Dendritic cell treated with granulocyte-macrophage colony-stimulating factor and Interleukin-4, amounts not matched to agents 40 ng/mL and 50 ng/mL, for 4 days (primary cell): ENCODE measurements around the gene LRWD1.
"Not testable (repeated sequence)": the region's sequence is repeated elsewhere in the genome, so short reads cannot be mapped to it uniquely, and the experiment has no call there.

Experiments
- H3K27ac Mint-ChIP-seq: one replicate; pipeline ENCODE4 v1.8.0; 2022; ENCODE audit warnings: mild to moderate bottlenecking, mixed read lengths
- H3K27me3 Mint-ChIP-seq: one replicate; pipeline ENCODE4 v1.8.0; 2022; ENCODE audit warnings: mild to moderate bottlenecking, mixed read lengths
- H3K36me3 Mint-ChIP-seq: one replicate; pipeline ENCODE4 v1.8.0; 2022; ENCODE audit warnings: low read depth, mixed read lengths
- H3K4me1 Mint-ChIP-seq: one replicate; pipeline ENCODE4 v1.8.0; 2022; ENCODE audit warnings: low read depth, mixed read lengths
- H3K4me3 Mint-ChIP-seq: one replicate; pipeline ENCODE4 v1.8.0; 2022; ENCODE audit warnings: mild to moderate bottlenecking, moderate library complexity, mixed read lengths
- H3K9me3 Mint-ChIP-seq: one replicate; pipeline ENCODE4 v1.8.0; 2022; ENCODE audit warnings: mixed read lengths
- intact Hi-C: fragments of 100-400 bp; cut with micrococcal nuclease; formaldehyde crosslinking; loops from one replicate; pipeline ENCODE4 v1.15.0; 2022

LRWD1 gene

GRCh38 chr7:102451371-102452054 lies 13.3 kb upstream of the LRWD1 start:
- Mint-ChIP-seq H3K27ac (no peak overlapping the region), H3K27me3 (no peaks in the 10 kb centered on the region), H3K36me3 (peaks cover 44% of the 10 kb centered on the region), H3K4me3 (no peak overlapping the region), H3K4me1 (peaks cover 11% of the 10 kb centered on the region), H3K9me3 (no peaks in the 10 kb centered on the region)
- intact Hi-C loops, result no loop called here

GRCh38 chr7:102452451-102452850 lies 12.3 kb upstream of the LRWD1 start:
- H3K4me3 Mint-ChIP-seq, result no peak overlapping the region
- no peaks in the 10 kb centered on the region for H3K27me3 Mint-ChIP-seq
- intact Hi-C loops, result no loop called here
- peaks cover 44% of the 10 kb centered on the region for H3K36me3 Mint-ChIP-seq
- H3K9me3 Mint-ChIP-seq, result no peaks in the 10 kb centered on the region
- no peak overlapping the region for H3K27ac Mint-ChIP-seq
- peaks cover 11% of the 10 kb centered on the region for H3K4me1 Mint-ChIP-seq

GRCh38 chr7:102453319-102453718 lies 11.5 kb upstream of the LRWD1 start:
- no peaks in the 10 kb centered on the region for H3K9me3 Mint-ChIP-seq
- no peak overlapping the region for H3K27ac Mint-ChIP-seq
- H3K4me3 Mint-ChIP-seq, result no peak overlapping the region
- intact Hi-C loops, result no loop called here
- peaks cover 45% of the 10 kb centered on the region for H3K36me3 Mint-ChIP-seq
- no peaks in the 10 kb centered on the region for H3K27me3 Mint-ChIP-seq
- H3K4me1 Mint-ChIP-seq, result peaks cover 11% of the 10 kb centered on the region

GRCh38 chr7:102454468-102454867 lies 10.3 kb upstream of the LRWD1 start:
- Mint-ChIP-seq H3K36me3 (peaks cover 48% of the 10 kb centered on the region), H3K9me3 (no peaks in the 10 kb centered on the region), H3K27ac (no peak overlapping the region), H3K27me3 (no peaks in the 10 kb centered on the region), H3K4me1 (peaks cover 11% of the 10 kb centered on the region), H3K4me3 (no peak overlapping the region)
- intact Hi-C loops, result no loop called here

- H3K4me3 Mint-ChIP-seq, intact Hi-C loops, H3K27ac Mint-ChIP-seq, H3K9me3 Mint-ChIP-seq, H3K27me3 Mint-ChIP-seq: not testable (repeated sequence)
- H3K4me1 Mint-ChIP-seq, result peaks cover 11% of the 10 kb centered on the region
- peaks cover 53% of the 10 kb centered on the region for H3K36me3 Mint-ChIP-seq
Observed at GRCh38 chr7:102454932-102455331, 9.9 kb upstream of the LRWD1 start.

- Mint-ChIP-seq H3K4me3 (no peak overlapping the region), H3K27me3 (no peaks in the 10 kb centered on the region), H3K36me3 (peaks cover 60% of the 10 kb centered on the region), H3K4me1 (peaks cover 13% of the 10 kb centered on the region), H3K27ac (no peak overlapping the region), H3K9me3 (no peaks in the 10 kb centered on the region)
- intact Hi-C loops, result no loop called here
Observed at GRCh38 chr7:102455596-102455995, 9.2 kb upstream of the LRWD1 start.

- H3K27ac Mint-ChIP-seq, result no peak overlapping the region
- no peaks in the 10 kb centered on the region for H3K27me3 Mint-ChIP-seq
- peaks cover 18% of the 10 kb centered on the region for H3K4me1 Mint-ChIP-seq
- no peak overlapping the region for H3K4me3 Mint-ChIP-seq
- no peaks in the 10 kb centered on the region for H3K9me3 Mint-ChIP-seq
- peaks cover 64% of the 10 kb centered on the region for H3K36me3 Mint-ChIP-seq
- intact Hi-C loops, result no loop called here
Observed at GRCh38 chr7:102456327-102456726, 8.5 kb upstream of the LRWD1 start.

GRCh38 chr7:102457352-102457924 lies 7.3 kb upstream of the LRWD1 start:
- Mint-ChIP-seq H3K27me3 (no peaks in the 10 kb centered on the region), H3K4me1 (peaks cover 24% of the 10 kb centered on the region), H3K27ac (no peak overlapping the region), H3K4me3 (no peak overlapping the region), H3K9me3 (no peaks in the 10 kb centered on the region), H3K36me3 (peaks cover 73% of the 10 kb centered on the region)
- intact Hi-C loops, result no loop called here

- Mint-ChIP-seq H3K9me3 (no peaks in the 10 kb centered on the region), H3K36me3 (peaks cover 79% of the 10 kb centered on the region), H3K4me1 (peaks cover 36% of the 10 kb centered on the region), H3K27me3 (no peaks in the 10 kb centered on the region), H3K27ac (peak overlapping the region; percentile 23), H3K4me3 (no peak overlapping the region)
- intact Hi-C loops, result no loop called here
Observed at GRCh38 chr7:102459221-102459844, 5.5 kb upstream of the LRWD1 start.

GRCh38 chr7:102460467-102460866 lies 4.3 kb upstream of the LRWD1 start:
- H3K27me3 Mint-ChIP-seq, result peaks cover under 1% of the 10 kb centered on the region
- peaks cover 80% of the 10 kb centered on the region for H3K36me3 Mint-ChIP-seq
- no peak overlapping the region for H3K4me3 Mint-ChIP-seq
- peaks cover 32% of the 10 kb centered on the region for H3K4me1 Mint-ChIP-seq
- intact Hi-C loops, result no loop called here
- no peaks in the 10 kb centered on the region for H3K9me3 Mint-ChIP-seq
- no peak overlapping the region for H3K27ac Mint-ChIP-seq

- peaks cover 40% of the 10 kb centered on the region for H3K4me1 Mint-ChIP-seq
- H3K27me3 Mint-ChIP-seq, result peaks cover 6% of the 10 kb centered on the region
- H3K36me3 Mint-ChIP-seq, result peaks cover 71% of the 10 kb centered on the region
- intact Hi-C loops, result loop anchor here (2.0 kb wide), 1 partner anchor 33 kb away; no protein-coding TSS in a partner anchor
- peak overlapping the region; percentile 94 for H3K4me3 Mint-ChIP-seq
- H3K27ac Mint-ChIP-seq, result peak overlapping the region; percentile 91
- no peaks in the 10 kb centered on the region for H3K9me3 Mint-ChIP-seq
Observed at GRCh38 chr7:102463841-102464576, 775 bp upstream of the LRWD1 start.

GRCh38 chr7:102466097-102466496 lies 1.3 kb downstream of the LRWD1 start:
- peaks cover 57% of the 10 kb centered on the region for H3K36me3 Mint-ChIP-seq
- H3K4me3 Mint-ChIP-seq, result no peak overlapping the region
- peak overlapping the region; percentile 91 for H3K27ac Mint-ChIP-seq
- intact Hi-C loops, result no loop called here
- H3K4me1 Mint-ChIP-seq, result peaks cover 38% of the 10 kb centered on the region
- H3K9me3 Mint-ChIP-seq, result no peaks in the 10 kb centered on the region
- H3K27me3 Mint-ChIP-seq, result peaks cover 6% of the 10 kb centered on the region

GRCh38 chr7:102467581-102468477 lies 3.0 kb downstream of the LRWD1 start:
- intact Hi-C loops, result no loop called here
- H3K4me3 Mint-ChIP-seq, result no peak overlapping the region
- H3K4me1 Mint-ChIP-seq, result peaks cover 28% of the 10 kb centered on the region
- peaks cover 63% of the 10 kb centered on the region for H3K36me3 Mint-ChIP-seq
- H3K27me3 Mint-ChIP-seq, result peaks cover 6% of the 10 kb centered on the region
- no peaks in the 10 kb centered on the region for H3K9me3 Mint-ChIP-seq
- no peak overlapping the region for H3K27ac Mint-ChIP-seq
